GM18907 (cell line): ENCODE results near the gene KRT25.

Experiments
- ATAC-seq: cut with Tn5 transposase; IDR thresholded peaks from one replicate; pipeline ENCODE4 v1.9.1; 2021; ENCODE audit warnings: mild to moderate bottlenecking, moderate library complexity; ENCODE audit not compliant: unreplicated experiment

Gene KRT25

GRCh38 chr17:40699371-40699770 lies 55.8 kb downstream of the KRT25 start:
- no peak for ATAC-seq
